IMR-90 (cell line): Measurements from ENCODE around the gene DENND10. TPM values are rescaled to one million over a fixed set of nuclear protein-coding genes. Genes with fewer than 3 reads are reported as not detected.
A peak's percentile ranks its signal among the peaks of the same experiment; 100 is the strongest.

Source experiments
- ATAC-seq: fragments of 200-7000 bp; cut with Tn5 transposase; 2 replicates; pipeline ENCODE4 v1.9.1; 2020; ENCODE audit warnings: low read depth, mild to moderate bottlenecking, moderate library complexity
- BruUV-seq: library from RNA; stranded (reverse); fragments of 400-500 nt; replicated peaks from 2 replicates; lab custom pipeline; 2021; lab: Mats Ljungman, UMichigan
- CTCF ChIA-PET: fragments of 300-600 bp; formaldehyde crosslinking; extraction: SDS; loops from one replicate; lab custom pipeline; 2021; ENCODE audit warnings: antibody characterized with exemption; lab: Yijun Ruan, JAX
- POLR2A ChIA-PET: fragments of 300-600 bp; sonication (Branson Sonifier 250); formaldehyde crosslinking; loops from one replicate; lab custom pipeline; 2022; ENCODE audit warnings: antibody characterized with exemption; ENCODE audit not compliant: unreplicated experiment; lab: Charles Lee
- DNase-seq: peaks from one replicate; pipeline ENCODE4 v3.0.0; 2013
- H2AFZ ChIP-seq: replicated peaks from 2 replicates; pipeline ENCODE3; 2013; ENCODE audit warnings: low read length, mild to moderate bottlenecking; ENCODE audit not compliant: poor library complexity
- H2AK5ac ChIP-seq: 2 replicates; pipeline ENCODE4 v1.6.1; 2013; ENCODE audit warnings: low read depth, low read length, inconsistent platforms
- H2AK9ac ChIP-seq: replicated peaks from 2 replicates; pipeline ENCODE3; 2013; ENCODE audit warnings: mild to moderate bottlenecking, low read depth, low read length, moderate library complexity; ENCODE audit not compliant: poor library complexity
- H2BK120ac ChIP-seq: 2 replicates; pipeline ENCODE4 v1.6.1; 2013; ENCODE audit warnings: low read depth, low read length, inconsistent platforms
- H2BK15ac ChIP-seq: 3 replicates; pipeline ENCODE4 v1.6.1; 2013; ENCODE audit warnings: low read depth, low read length, inconsistent platforms
- H2BK20ac ChIP-seq: 2 replicates; pipeline ENCODE4 v1.6.1; 2013; ENCODE audit warnings: low read depth, mild to moderate bottlenecking, inconsistent platforms, low read length, moderate library complexity
- H2BK5ac ChIP-seq: 2 replicates; pipeline ENCODE4 v1.6.1; 2013; ENCODE audit warnings: mild to moderate bottlenecking, low read depth, low read length, inconsistent platforms; ENCODE audit not compliant: poor library complexity, severe bottlenecking
- H3K14ac ChIP-seq: replicated peaks from 2 replicates; pipeline ENCODE4 v1.6.1; 2013; ENCODE audit warnings: low read depth, low read length, inconsistent platforms
- H3K18ac ChIP-seq: 2 replicates; pipeline ENCODE4 v1.6.1; 2013; ENCODE audit warnings: low read depth, low read length, control low read depth
- H3K23ac ChIP-seq: 2 replicates; pipeline ENCODE4 v1.6.1; 2013; ENCODE audit warnings: low read depth, low read length, inconsistent platforms
- H3K27ac ChIP-seq: 2 replicates; pipeline ENCODE4 v1.5.1; 2013; ENCODE audit warnings: mild to moderate bottlenecking, control low read depth, low read length; ENCODE audit not compliant: insufficient read depth
- H3K27me3 ChIP-seq: 2 replicates; pipeline ENCODE4 v1.6.1; 2013; ENCODE audit warnings: low read length; ENCODE audit not compliant: control insufficient read depth, insufficient read depth
- H3K36me3 ChIP-seq: 2 replicates; pipeline ENCODE4 v1.6.1; 2013; ENCODE audit warnings: low read length, mixed read lengths; ENCODE audit not compliant: control insufficient read depth, insufficient read depth
- H3K4ac ChIP-seq: 2 replicates; pipeline ENCODE4 v1.6.1; 2013; ENCODE audit warnings: low read depth, low read length, inconsistent platforms
- H3K4me1 ChIP-seq: 2 replicates; pipeline ENCODE4 v1.6.1; 2013; ENCODE audit warnings: low read length, mixed read lengths; ENCODE audit not compliant: control insufficient read depth, insufficient read depth
- H3K4me2 ChIP-seq: 2 replicates; pipeline ENCODE4 v1.6.1; 2013; ENCODE audit warnings: low read depth, mild to moderate bottlenecking, control low read depth, low read length, moderate library complexity
- H3K4me3 ChIP-seq: 2 replicates; pipeline ENCODE4 v1.5.1; 2013; ENCODE audit warnings: low read depth, mild to moderate bottlenecking, control low read depth, low read length, moderate library complexity; ENCODE audit not compliant: insufficient read depth
- H3K56ac ChIP-seq: 2 replicates; pipeline ENCODE4 v1.6.1; 2013; ENCODE audit warnings: low read length, inconsistent platforms; ENCODE audit not compliant: insufficient read depth; ENCODE audit errors: extremely low read depth
- H3K79me1 ChIP-seq, 2 experiments: 2 replicates each; pipeline ENCODE4 v1.6.1; 2013; ENCODE audit warnings: low read length in 2 of 2, inconsistent platforms in 1 of 2, low read depth in 1 of 2
- H3K9ac ChIP-seq: 2 replicates; pipeline ENCODE4 v1.6.1; 2013; ENCODE audit warnings: low read depth, low read length, control low read depth
- H3K9me1 ChIP-seq: 2 replicates; pipeline ENCODE4 v1.6.1; 2013; ENCODE audit warnings: low read length, inconsistent platforms; ENCODE audit not compliant: insufficient read depth
- H3K9me3 ChIP-seq: 2 replicates; pipeline ENCODE4 v1.6.1; 2013; ENCODE audit warnings: low read length; ENCODE audit not compliant: control insufficient read depth, insufficient read depth
- H4K20me1 ChIP-seq: 2 replicates; pipeline ENCODE4 v1.6.1; 2013; ENCODE audit warnings: low read length, inconsistent platforms; ENCODE audit not compliant: insufficient read depth
- H4K5ac ChIP-seq: 2 replicates; pipeline ENCODE4 v1.6.1; 2013; ENCODE audit warnings: mild to moderate bottlenecking, low read depth, low read length, control low read depth
- H4K8ac ChIP-seq, 2 experiments: 2 replicates each; pipeline ENCODE4 v1.6.1; 2013; ENCODE audit warnings: low read depth in 2 of 2, low read length in 2 of 2, control low read depth in 1 of 2, inconsistent platforms in 1 of 2
- H4K91ac ChIP-seq: 2 replicates; pipeline ENCODE4 v1.6.1; 2013; ENCODE audit warnings: low read depth, low read length, inconsistent platforms; ENCODE audit not compliant: insufficient read depth
- POLR2A ChIP-seq: IDR thresholded peaks from 2 replicates; pipeline ENCODE4 v1.6.1; 2012; ENCODE audit warnings: mild to moderate bottlenecking, low read depth, low read length
- RCOR1 ChIP-seq: IDR thresholded peaks from 2 replicates; pipeline ENCODE4 v1.6.1; 2012; ENCODE audit warnings: mild to moderate bottlenecking, low read length, improper control_type of control experiment; ENCODE audit not compliant: insufficient replicate concordance
- WGBS, 2 experiments: methylation state at CpG; one replicate each; pipeline versions ENCODE4 v1.1.5 to v1.1.7; 2013; ENCODE audit warnings: missing lambda C conversion rate in 2 of 2; ENCODE audit not compliant: insufficient read length in 1 of 2; ENCODE audit errors: extremely low coverage in 2 of 2; 5-methylcytosine and 5-hydroxymethylcytosine counted together
- dilution Hi-C: fragments of 300-500 bp; cut with HindIII; formaldehyde crosslinking; loops from one replicate; pipeline ENCODE4 v1.14.3; 2018; ENCODE audit warnings: low sequenced_read_pairs; ENCODE audit not compliant: unreplicated experiment
- in situ Hi-C: fragments of 300-500 bp; cut with MboI; formaldehyde crosslinking; loops from 3 replicates; pipeline ENCODE4 v1.14.3; 2019; ENCODE audit warnings: low sequenced_read_pairs, inconsistent platforms, mixed read lengths
- intact Hi-C: fragments of 100-400 bp; cut with micrococcal nuclease; formaldehyde crosslinking; loops from 2 replicates; pipeline ENCODE4 v1.10.0; 2022
- polyA plus RNA-seq, 3 experiments: library from polyadenylated mRNA; depleted of rRNA; stranded (reverse); fragments of >200 nt; gene quantifications; 2 replicates each; pipeline ENCODE4 v1.2.3, GENCODE V29; 2012; ENCODE audit warnings: low replicate concordance in 1 of 3
- total RNA-seq: library from RNA; depleted of rRNA; stranded (reverse); fragments of >200 nt; gene quantifications from 2 replicates; pipeline ENCODE4 v1.2.3, GENCODE V29; 2012

DENND10 gene
- total and polyA plus RNA-seq, 2 of the 4 experiments (the other 2 are of a cell fraction), result 50.9 to 81.4 TPM

DNA sequence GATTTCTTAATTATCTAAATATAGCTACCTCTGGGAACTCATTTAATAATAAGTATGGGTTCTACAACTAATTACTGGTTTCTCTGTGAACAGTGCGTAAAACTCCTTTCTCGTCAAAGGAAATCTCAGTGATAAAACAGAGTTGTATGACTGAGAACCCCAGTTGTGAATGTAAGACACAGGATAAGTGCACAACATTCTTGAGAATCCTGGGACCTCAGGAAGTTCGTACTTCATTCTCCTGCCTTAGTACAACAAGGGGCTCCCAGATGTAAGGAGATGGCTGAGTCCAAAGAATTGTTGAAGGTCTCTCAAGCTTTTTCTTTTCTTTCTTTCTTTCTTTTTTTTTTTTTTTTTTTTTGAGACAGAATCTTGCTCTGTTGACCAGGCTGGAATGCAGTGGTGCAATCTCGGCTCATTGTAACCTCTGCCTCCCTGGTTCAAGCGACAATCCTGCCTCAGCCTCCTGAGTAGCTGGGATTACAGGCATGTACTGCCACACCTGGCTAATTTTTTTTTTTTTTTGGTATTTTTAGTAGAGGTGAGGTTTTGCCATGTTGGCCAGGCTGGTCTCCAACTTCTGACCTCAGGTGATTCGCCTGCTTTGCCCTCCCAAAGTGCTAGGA, 12.5 kb downstream of the DENND10 start:
- Histone ChIP-seq H3K36me3 (peaks cover 36% of the 10 kb centered on the region), H4K91ac (no peak overlapping the region), H3K27me3 (no peaks in the 10 kb centered on the region), H3K4me2 (no peak overlapping the region), H3K27ac (no peak overlapping the region), H4K8ac (peak overlapping the region in 1 of 2 experiments; percentile 19; a peak in 1 of 4 replicates), H3K9ac (no peak overlapping the region), H2BK20ac (no peak overlapping the region), H3K9me3 (no peaks in the 10 kb centered on the region), H3K4ac (no peak overlapping the region), H2AK9ac (no peak overlapping the region), H3K56ac (no peak overlapping the region), H2BK120ac (no peak overlapping the region), H2BK5ac (no peak overlapping the region), H4K5ac (no peak overlapping the region), H2AK5ac (peak overlapping the region; percentile 48; the same call in 1 of the 2 replicates), H3K9me1 (peaks cover 4% of the 10 kb centered on the region; the same call in 1 of the 2 replicates), H3K79me1 (peaks cover 4 to 30% of the 10 kb centered on the region in 2 experiments; a peak in 3 of 4 replicates), H2BK15ac (0 out of 3 replicates have a peak overlapping the region, but pooled peaks have one; percentile 35), H3K23ac (no peak overlapping the region), H2AFZ (no peak overlapping the region), H3K14ac (peak overlapping the region; percentile 28; the same call in 1 of the 2 replicates), H3K4me3 (no peak overlapping the region), H3K18ac (0 out of 2 replicates have a peak overlapping the region, but pooled peaks have one; percentile 9), H4K20me1 (peaks cover 8% of the 10 kb centered on the region), H3K4me1 (peaks cover 17% of the 10 kb centered on the region)
- no TSS peak for BruUV-seq
- WGBS, 2 experiments, result no CpG with 5 or more reads among the region's 6 CpGs
- no peak for ATAC-seq
- ChIA-PET POLR2A (no interaction called here), CTCF (interaction anchor here (0.5 kb wide), 1 partner anchor 80 kb away, joined by 5 read pairs; no protein-coding TSS in a partner anchor)
- TF ChIP-seq RCOR1, result no peak
- no peak for TF ChIP-seq POLR2A
- intact Hi-C loops (no loop called here), in situ Hi-C loops (no loop called here), dilution Hi-C loops (no loop called here)
- no peak for DNase-seq
